Measurements from ENCODE around the gene DGKD. TPM values are rescaled to one million over a fixed set of nuclear protein-coding genes. Genes with fewer than 3 reads are reported as not detected.
A peak's percentile ranks its signal among the peaks of the same experiment; 100 is the strongest.

Gene DGKD
- polyA plus RNA-seq, 3 donors = 14.5 to 67.5 (median 16.6) TPM

DNA sequence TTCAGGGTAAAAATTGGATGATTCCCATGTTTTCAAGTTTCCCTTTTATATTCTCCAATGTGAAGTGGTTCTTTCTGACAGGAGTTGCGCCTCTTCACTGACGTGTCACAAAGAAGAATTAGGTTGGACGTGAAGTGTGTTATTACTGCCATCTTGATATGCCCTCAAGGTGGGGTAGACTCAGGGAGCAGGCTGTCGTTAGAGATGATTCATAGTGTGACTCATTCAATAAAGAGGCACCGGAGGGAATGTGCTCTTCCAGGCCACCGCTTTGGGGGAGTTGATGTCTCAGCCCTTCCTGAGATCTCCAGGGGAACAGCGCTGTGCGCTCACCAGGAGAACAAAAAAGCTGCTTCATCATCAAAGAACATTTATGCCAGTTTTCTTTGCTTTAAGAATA, 3.6 kb upstream of the DGKD start:
- no peaks in the 10 kb centered on the region for H3K36me3 ChIP-seq (replicated peaks in 1 of 2; ENCODE audit: control insufficient read depth in 1 of 2, insufficient read depth in 2 of 2, low read length in 2 of 2)
- 31% methylated on average over 3 of the region's 8 CpGs for WGBS (ENCODE audit: insufficient coverage)
- H3K27me3 ChIP-seq (ENCODE audit: control insufficient read depth in 2 of 2, insufficient read depth in 2 of 2, low read length in 2 of 2) = no peaks in the 10 kb centered on the region
- Mint-ChIP-seq H3K27ac (peak overlapping the region in 6 of 7 donors; percentile 63 to 87 (median 82)), H3K36me3 (peaks cover 3 to 6% of the 10 kb centered on the region in 2 donors), H3K4me3 (peak overlapping the region; percentile 30 to 34), H3K9me3 (no peaks in the 10 kb centered on the region), H3K4me1 (peaks cover 63% of the 10 kb centered on the region), H3K27me3 (ENCODE audit: low read depth in 3 of 3) (no peaks in the 10 kb centered on the region)
- H3K4me2 ChIP-seq (replicated peaks; ENCODE audit: extremely low read depth, low read length, poor library complexity, severe bottlenecking) = peak overlapping the region; percentile 13
- H4K20me1 ChIP-seq (ENCODE audit: insufficient read depth, low read length) = peaks cover 8% of the 10 kb centered on the region
- peak; percentile 73 to 93 (median 89) for DNase-seq
- no peaks in the 10 kb centered on the region for H3K9me3 ChIP-seq (replicated peaks in 1 of 2; ENCODE audit: control insufficient read depth in 1 of 2, insufficient read depth in 1 of 2, low read length in 2 of 2)
- peaks cover 22% of the 10 kb centered on the region for H3K79me2 ChIP-seq (ENCODE audit: insufficient read depth, low read length)
- intact Hi-C loops (cut with micrococcal nuclease) = no loop called here
- H3K27ac ChIP-seq (ENCODE audit: low read depth in 1 of 2, low read length in 2 of 2) = peak overlapping the region in 1 of 2 donors; percentile 69
- peak overlapping the region; percentile 14 for H2AFZ ChIP-seq (ENCODE audit: insufficient read depth, low read depth, low read length, poor library complexity, severe bottlenecking)
- peak overlapping the region in 1 of 3 experiments; percentile 23 for H3K4me3 ChIP-seq (replicated peaks in 1 of 3; ENCODE audit: low read depth in 2 of 3, low read length in 3 of 3)
- no peak overlapping the region for H3K9ac ChIP-seq (ENCODE audit: insufficient read depth, low read length, poor library complexity, severe bottlenecking)
- TF ChIP-seq, protein P1, sequence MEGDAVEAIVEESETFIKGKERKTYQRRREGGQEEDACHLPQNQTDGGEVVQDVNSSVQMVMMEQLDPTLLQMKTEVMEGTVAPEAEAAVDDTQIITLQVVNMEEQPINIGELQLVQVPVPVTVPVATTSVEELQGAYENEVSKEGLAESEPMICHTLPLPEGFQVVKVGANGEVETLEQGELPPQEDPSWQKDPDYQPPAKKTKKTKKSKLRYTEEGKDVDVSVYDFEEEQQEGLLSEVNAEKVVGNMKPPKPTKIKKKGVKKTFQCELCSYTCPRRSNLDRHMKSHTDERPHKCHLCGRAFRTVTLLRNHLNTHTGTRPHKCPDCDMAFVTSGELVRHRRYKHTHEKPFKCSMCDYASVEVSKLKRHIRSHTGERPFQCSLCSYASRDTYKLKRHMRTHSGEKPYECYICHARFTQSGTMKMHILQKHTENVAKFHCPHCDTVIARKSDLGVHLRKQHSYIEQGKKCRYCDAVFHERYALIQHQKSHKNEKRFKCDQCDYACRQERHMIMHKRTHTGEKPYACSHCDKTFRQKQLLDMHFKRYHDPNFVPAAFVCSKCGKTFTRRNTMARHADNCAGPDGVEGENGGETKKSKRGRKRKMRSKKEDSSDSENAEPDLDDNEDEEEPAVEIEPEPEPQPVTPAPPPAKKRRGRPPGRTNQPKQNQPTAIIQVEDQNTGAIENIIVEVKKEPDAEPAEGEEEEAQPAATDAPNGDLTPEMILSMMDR (IDR thresholded peaks at IDR 0.05) = peak; percentile 26
- peaks cover 66 to 67% of the 10 kb centered on the region in 2 donors for H3K4me1 ChIP-seq (ENCODE audit: control insufficient read depth in 1 of 2, insufficient read depth in 2 of 2, low read length in 2 of 2)

DNA sequence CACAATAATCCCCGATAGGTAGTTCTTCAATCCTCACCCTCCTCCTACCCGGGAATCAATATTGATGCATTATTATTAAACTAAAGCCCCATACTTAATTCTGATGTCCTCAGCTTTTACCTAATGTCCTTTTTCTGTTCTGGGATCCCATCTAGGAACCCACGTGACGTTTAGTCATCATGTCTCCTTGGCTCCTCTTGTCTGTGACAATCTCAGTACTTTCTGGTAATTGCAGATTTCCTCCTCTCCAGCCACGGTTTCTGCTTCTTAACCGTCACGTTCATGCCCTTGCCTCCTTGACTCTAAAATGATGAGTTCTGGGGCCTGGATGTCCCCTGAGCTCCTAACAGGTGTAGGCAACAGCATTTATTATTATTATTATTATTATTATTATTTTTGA, 2.9 kb upstream of the DGKD start:
- Histone ChIP-seq H3K9ac (ENCODE audit: insufficient read depth, low read length, poor library complexity, severe bottlenecking) (no peak overlapping the region), H3K79me2 (ENCODE audit: insufficient read depth, low read length) (peaks cover 29% of the 10 kb centered on the region), H3K4me1 (ENCODE audit: control insufficient read depth in 1 of 2, insufficient read depth in 2 of 2, low read length in 2 of 2) (peaks cover 73 to 74% of the 10 kb centered on the region in 2 donors), H3K27me3 (ENCODE audit: control insufficient read depth in 2 of 2, insufficient read depth in 2 of 2, low read length in 2 of 2) (no peaks in the 10 kb centered on the region), H3K27ac (ENCODE audit: low read depth in 1 of 2, low read length in 2 of 2) (peak overlapping the region in 1 of 2 donors; percentile 69), H3K4me3 (replicated peaks in 1 of 3; ENCODE audit: low read depth in 2 of 3, low read length in 3 of 3) (peak overlapping the region in 1 of 3 experiments; percentile 23), H3K4me2 (replicated peaks; ENCODE audit: extremely low read depth, low read length, poor library complexity, severe bottlenecking) (peak overlapping the region; percentile 13), H3K36me3 (replicated peaks in 1 of 2; ENCODE audit: control insufficient read depth in 1 of 2, insufficient read depth in 2 of 2, low read length in 2 of 2) (no peaks in the 10 kb centered on the region), H2AFZ (ENCODE audit: insufficient read depth, low read depth, low read length, poor library complexity, severe bottlenecking) (no peak overlapping the region), H3K9me3 (replicated peaks in 1 of 2; ENCODE audit: control insufficient read depth in 1 of 2, insufficient read depth in 1 of 2, low read length in 2 of 2) (no peaks in the 10 kb centered on the region), H4K20me1 (ENCODE audit: insufficient read depth, low read length) (peaks cover 13% of the 10 kb centered on the region)
- H3K4me1 Mint-ChIP-seq = peaks cover 70% of the 10 kb centered on the region
- H3K36me3 Mint-ChIP-seq = peaks cover 9 to 10% of the 10 kb centered on the region in 2 donors
- H3K4me3 Mint-ChIP-seq = peak overlapping the region in 1 of 2 donors; percentile 37
- TF ChIP-seq, protein P1 (IDR thresholded peaks at IDR 0.05) = no peak
- WGBS (ENCODE audit: insufficient coverage) = 20% methylated on average over 3 of the region's 7 CpGs
- DNase-seq = peak; percentile 75 to 89 (median 77)
- intact Hi-C loops (cut with micrococcal nuclease) = no loop called here
- no peaks in the 10 kb centered on the region for H3K27me3 Mint-ChIP-seq (ENCODE audit: low read depth in 3 of 3)
- H3K9me3 Mint-ChIP-seq = no peaks in the 10 kb centered on the region
- H3K27ac Mint-ChIP-seq = peak overlapping the region; percentile 27 to 87 (median 80)
